ENCODE measurements around the gene PRSS57. TPM values are rescaled to one million over a fixed set of nuclear protein-coding genes. Genes with fewer than 3 reads are reported as not detected.
"Not testable (repeated sequence)": the region's sequence is repeated elsewhere in the genome, so short reads cannot be mapped to it uniquely, and the experiment has no call there.

PRSS57 gene
- polyA plus RNA-seq, 1 donor (not counting 4 experiments of a cell fraction or from before 2014, with no cell fraction given), result not detected

- H3K4me2 ChIP-seq (ENCODE audit: control insufficient read depth, extremely low read depth, insufficient read depth, low read depth, low read length); FAIRE-seq; DNase-seq (ENCODE audit: low read depth, low spot score); H3K9ac ChIP-seq (ENCODE audit: control insufficient read depth, extremely low read depth, insufficient read depth, low read length); H3K36me3 ChIP-seq (ENCODE audit: control insufficient read depth in 2 of 2, extremely low read depth in 1 of 2, insufficient read depth in 2 of 2, low read length in 2 of 2); H3K27me3 ChIP-seq (ENCODE audit: control insufficient read depth, extremely low read depth, insufficient read depth, low read length); H4K20me1 ChIP-seq (ENCODE audit: control insufficient read depth, extremely low read depth, insufficient read depth, low read length); H3K27ac ChIP-seq (ENCODE audit: control insufficient read depth, insufficient read depth, low read length); dilution Hi-C loops (cut with MboI; ENCODE audit: extremely low pct_ligation_motif_present, low sequenced_read_pairs); H3K4me3 ChIP-seq (ENCODE audit: control insufficient read depth in 2 of 3, extremely low read depth in 1 of 3, insufficient read depth in 2 of 3, low read depth in 1 of 3, low read length in 3 of 3); H2AFZ ChIP-seq (ENCODE audit: control insufficient read depth, low read length); H3K9me3 ChIP-seq (ENCODE audit: control insufficient read depth, low read depth, low read length); H3K9me1 ChIP-seq (ENCODE audit: control insufficient read depth, extremely low read depth, insufficient read depth, low read length): not testable (repeated sequence)
- H3K4me1 ChIP-seq (ENCODE audit: control insufficient read depth, extremely low read depth, insufficient read depth, low read length), result peaks cover 12% of the 10 kb centered on the region
- H3K79me2 ChIP-seq (ENCODE audit: control insufficient read depth, insufficient read depth, low read length), result peaks cover 11% of the 10 kb centered on the region
These were observed 28.2 kb downstream of the PRSS57 start for GRCh38 chr19:666985-667573.

GRCh38 chr19:664913-665443 lies 30.3 kb downstream of the PRSS57 start:
- H3K9ac ChIP-seq (ENCODE audit: control insufficient read depth, extremely low read depth, insufficient read depth, low read length), result no peak overlapping the region
- H3K27me3 ChIP-seq (ENCODE audit: control insufficient read depth, extremely low read depth, insufficient read depth, low read length), result no peaks in the 10 kb centered on the region
- H3K9me1 ChIP-seq (ENCODE audit: control insufficient read depth, extremely low read depth, insufficient read depth, low read length), result no peaks in the 10 kb centered on the region
- H3K36me3 ChIP-seq (ENCODE audit: control insufficient read depth in 2 of 2, extremely low read depth in 1 of 2, insufficient read depth in 2 of 2, low read length in 2 of 2), result no peaks in the 10 kb centered on the region
- H3K27ac ChIP-seq (ENCODE audit: control insufficient read depth, insufficient read depth, low read length), result no peak overlapping the region
- TF ChIP-seq CTCF (optimal IDR thresholded peaks at IDR 0.05 in 1 of 3, IDR thresholded peaks at IDR 0.05 in 1 of 3, conservative IDR thresholded peaks at IDR 0.05 in 1 of 3; ENCODE audit: extremely low read depth in 1 of 3, insufficient read depth in 2 of 3, low read length in 3 of 3) (peak; percentile 80 to 97 (median 91)), EZH2 (IDR thresholded peaks at IDR 0.05; ENCODE audit: low read length) (no peak)
- peaks cover 30% of the 10 kb centered on the region for H3K4me1 ChIP-seq (ENCODE audit: control insufficient read depth, extremely low read depth, insufficient read depth, low read length)
- peak overlapping the region in 1 of 3 experiments; percentile 37 for H3K4me3 ChIP-seq (ENCODE audit: control insufficient read depth in 2 of 3, extremely low read depth in 1 of 3, insufficient read depth in 2 of 3, low read depth in 1 of 3, low read length in 3 of 3)
- H2AFZ ChIP-seq (ENCODE audit: control insufficient read depth, low read length), result peak overlapping the region; percentile 82
- H4K20me1 ChIP-seq (ENCODE audit: control insufficient read depth, extremely low read depth, insufficient read depth, low read length), result peaks cover 16% of the 10 kb centered on the region
- FAIRE-seq (no peak), DNase-seq (ENCODE audit: low read depth, low spot score) (no peak)
- dilution Hi-C loops (cut with MboI; ENCODE audit: extremely low pct_ligation_motif_present, low sequenced_read_pairs), result no loop called here
- peaks cover 32% of the 10 kb centered on the region for H3K79me2 ChIP-seq (ENCODE audit: control insufficient read depth, insufficient read depth, low read length)
- H3K4me2 ChIP-seq (ENCODE audit: control insufficient read depth, extremely low read depth, insufficient read depth, low read depth, low read length), result peak overlapping the region; percentile 74
- H3K9me3 ChIP-seq (ENCODE audit: control insufficient read depth, low read depth, low read length), result no peaks in the 10 kb centered on the region

All from keratinocyte (primary cell).